Natural killer cell (primary cell): ENCODE measurements around the gene CD58. TPM values are rescaled to one million over a fixed set of nuclear protein-coding genes. Genes with fewer than 3 reads are reported as not detected.

Source experiments
- ATAC-seq, 3 donors: fragments of 150-1000 bp in 2 of 3; fragments of 200-7000 bp in 1 of 3; cut with Tn5 transposase; 1 replicate in 1 of 3; 2 replicates in 2 of 3; pipeline ENCODE4 v1.10.0; 2021; ENCODE audit warnings: mild to moderate bottlenecking in 2 of 3, moderate library complexity in 2 of 3
- DNase-seq, 2 donors: peaks; one replicate each; pipeline versions ENCODE4 v3.0.0 to v3.0.0-alpha.2; 2013 to 2021; ENCODE audit warnings: mixed read lengths in 1 of 2
- H3K27ac ChIP-seq: one replicate; pipeline ENCODE4 v1.5.1; 2013; ENCODE audit warnings: mild to moderate bottlenecking, low read length
- H3K27me3 ChIP-seq: one replicate; pipeline ENCODE4 v1.6.1; 2013; ENCODE audit warnings: low read length; ENCODE audit not compliant: control insufficient read depth, insufficient read depth
- H3K36me3 ChIP-seq: one replicate; pipeline ENCODE4 v1.6.1; 2013; ENCODE audit warnings: low read length; ENCODE audit not compliant: control insufficient read depth, insufficient read depth
- H3K4me1 ChIP-seq: one replicate; pipeline ENCODE4 v1.6.1; 2013; ENCODE audit warnings: low read length; ENCODE audit not compliant: control insufficient read depth, insufficient read depth
- H3K4me3 ChIP-seq: one replicate; pipeline ENCODE4 v1.5.1; 2013; ENCODE audit warnings: low read length
- H3K9me3 ChIP-seq: one replicate; pipeline ENCODE4 v1.6.1; 2013; ENCODE audit warnings: low read length; ENCODE audit not compliant: control insufficient read depth, insufficient read depth
- H3K27ac Mint-ChIP-seq, 2 donors: one replicate each; pipeline ENCODE4 v1.8.0; 2022; ENCODE audit warnings: mild to moderate bottlenecking in 2 of 2, mixed read lengths in 2 of 2, moderate library complexity in 1 of 2
- H3K27me3 Mint-ChIP-seq, 2 donors: one replicate each; pipeline ENCODE4 v1.8.0; 2022; ENCODE audit warnings: low read depth in 2 of 2, mixed read lengths in 2 of 2
- H3K36me3 Mint-ChIP-seq: one replicate; pipeline ENCODE4 v1.8.0; 2022; ENCODE audit warnings: mixed read lengths
- H3K4me1 Mint-ChIP-seq, 2 donors: one replicate each; pipeline ENCODE4 v1.8.0; 2022; ENCODE audit warnings: mixed read lengths in 2 of 2
- H3K4me3 Mint-ChIP-seq: one replicate; pipeline ENCODE4 v1.8.0; 2022; ENCODE audit warnings: mild to moderate bottlenecking, moderate library complexity, mixed read lengths
- H3K9me3 Mint-ChIP-seq, 2 donors: one replicate each; pipeline ENCODE4 v1.8.0; 2022; ENCODE audit warnings: mixed read lengths in 2 of 2
- CTCF ChIP-seq: fragments of 200-600 bp; IDR thresholded peaks from one replicate; pipeline ENCODE4 v1.8.0; 2022; ENCODE audit warnings: antibody characterized with exemption
- WGBS: methylation state at CpG from one replicate; pipeline ENCODE4 v1.1.7; 2013; ENCODE audit warnings: missing lambda C conversion rate; ENCODE audit not compliant: insufficient coverage; 5-methylcytosine and 5-hydroxymethylcytosine counted together
- intact Hi-C: fragments of 100-400 bp; cut with micrococcal nuclease; formaldehyde crosslinking; loops from one replicate; pipeline ENCODE4 v1.14.2; 2022
- total RNA-seq, 4 donors: library from RNA; stranded (reverse); fragments of 120-200 nt in 1 of 4; gene quantifications; one replicate each; pipeline versions ENCODE4 v1.2.3 to v1.2.4, GENCODE V29; 2013 to 2022

CD58 gene
- total RNA-seq, 3 donors from 2014 or later (not counting 1 experiment from before 2014, with no cell fraction given): 27.4 to 34.0 (median 28.6) TPM

- 60% methylated on average over 2 of the region's 2 CpGs for WGBS
- intact Hi-C loops: loop anchor here (10.0 kb wide), 1 partner anchor 1147 kb away; no protein-coding TSS in a partner anchor
- no peaks in the 10 kb centered on the region for H3K36me3 Mint-ChIP-seq
- peaks cover 68% of the 10 kb centered on the region for H3K4me1 ChIP-seq
- H3K27me3 ChIP-seq: no peaks in the 10 kb centered on the region
- H3K27ac ChIP-seq: no peak overlapping the region
- no peak overlapping the region for H3K4me3 ChIP-seq
- no peak for TF ChIP-seq CTCF
- H3K27ac Mint-ChIP-seq: peak overlapping the region; percentile 71 to 77
- H3K9me3 Mint-ChIP-seq: no peaks in the 10 kb centered on the region
- no peaks in the 10 kb centered on the region for H3K27me3 Mint-ChIP-seq
- DNase-seq (no peak), ATAC-seq (no peak)
- peaks cover 76 to 79% of the 10 kb centered on the region in 2 donors for H3K4me1 Mint-ChIP-seq
- H3K9me3 ChIP-seq: no peaks in the 10 kb centered on the region
- no peaks in the 10 kb centered on the region for H3K36me3 ChIP-seq
- peak overlapping the region; percentile 40 for H3K4me3 Mint-ChIP-seq
These were observed 63.2 kb downstream of the CD58 start for GRCh38 chr1:116507631-116508030.

GRCh38 chr1:116506132-116507004, 64.5 kb downstream of the CD58 start:
- ATAC-seq: peak in 1 of 3 donors; percentile 27
- no peaks in the 10 kb centered on the region for H3K9me3 ChIP-seq
- peak overlapping the region; percentile 6 for H3K4me3 Mint-ChIP-seq
- peaks cover 71% of the 10 kb centered on the region for H3K4me1 ChIP-seq
- no peak for TF ChIP-seq CTCF
- H3K4me3 ChIP-seq: no peak overlapping the region
- no peaks in the 10 kb centered on the region for H3K36me3 Mint-ChIP-seq
- H3K27ac ChIP-seq: no peak overlapping the region
- no peak for DNase-seq
- peak overlapping the region; percentile 98 to 99 for H3K27ac Mint-ChIP-seq
- H3K4me1 Mint-ChIP-seq: peaks cover 77 to 79% of the 10 kb centered on the region in 2 donors
- H3K27me3 Mint-ChIP-seq: no peaks in the 10 kb centered on the region
- intact Hi-C loops: loop anchor here (10.0 kb wide), 1 partner anchor 1148 kb away; no protein-coding TSS in a partner anchor
- H3K36me3 ChIP-seq: no peaks in the 10 kb centered on the region
- no peaks in the 10 kb centered on the region for H3K9me3 Mint-ChIP-seq
- no peaks in the 10 kb centered on the region for H3K27me3 ChIP-seq
- WGBS: 89% methylated on average over 7 of the region's 7 CpGs

- intact Hi-C loops: loop anchor here (1.0 to 10.0 kb wide), 6 partner anchors 11 to 1150 kb away; no protein-coding TSS in a partner anchor
- no peaks in the 10 kb centered on the region for H3K36me3 Mint-ChIP-seq
- peaks cover 78 to 80% of the 10 kb centered on the region in 2 donors for H3K4me1 Mint-ChIP-seq
- WGBS: 29% methylated on average over 8 of the region's 8 CpGs
- peak overlapping the region; percentile 75 for H3K4me3 Mint-ChIP-seq
- no peaks in the 10 kb centered on the region for H3K36me3 ChIP-seq
- ATAC-seq (peak; percentile 82 to 97 (median 93)), DNase-seq (peak; percentile 81 to 95)
- no peaks in the 10 kb centered on the region for H3K9me3 ChIP-seq
- no peak overlapping the region for H3K4me3 ChIP-seq
- H3K27ac ChIP-seq: peak overlapping the region; percentile 84
- H3K27ac Mint-ChIP-seq: peak overlapping the region; percentile 98 to 99
- no peak for TF ChIP-seq CTCF
- H3K9me3 Mint-ChIP-seq: no peaks in the 10 kb centered on the region
- no peaks in the 10 kb centered on the region for H3K27me3 ChIP-seq
- H3K27me3 Mint-ChIP-seq: no peaks in the 10 kb centered on the region
- H3K4me1 ChIP-seq: peaks cover 61% of the 10 kb centered on the region
These were observed 66.3 kb downstream of the CD58 start for GRCh38 chr1:116504308-116505156.
